HepG2 (cell line): ENCODE results near the gene TRIM42. TPM values are rescaled to one million over a fixed set of nuclear protein-coding genes. Genes with fewer than 3 reads are reported as not detected.

Experiments
- AFF4 ChIP-seq: sonication (generic); formaldehyde crosslinking; IDR thresholded peaks from 2 replicates; pipeline ENCODE4 v1.4.0; 2020; ENCODE audit warnings: missing genetic modification reagents
- ARNTL ChIP-seq: sonication (generic); formaldehyde crosslinking; IDR thresholded peaks from 2 replicates; pipeline ENCODE4 v1.4.0; 2020; ENCODE audit warnings: mild to moderate bottlenecking, missing genetic modification reagents
- ATF3 ChIP-seq: sonication (generic); formaldehyde crosslinking; IDR thresholded peaks from 2 replicates; pipeline ENCODE4 v1.4.0; 2020; ENCODE audit warnings: missing genetic modification reagents
- ATF5 ChIP-seq: sonication (generic); formaldehyde crosslinking; IDR thresholded peaks from 2 replicates; pipeline ENCODE4 v1.4.0; 2020; ENCODE audit warnings: mild to moderate bottlenecking, low read depth, missing genetic modification reagents
- E2F1 ChIP-seq: sonication (generic); formaldehyde crosslinking; IDR thresholded peaks from 2 replicates; pipeline ENCODE4 v1.5.0; 2020; ENCODE audit warnings: missing genetic modification reagents
- PRDM4 ChIP-seq: sonication (generic); formaldehyde crosslinking; IDR thresholded peaks from 2 replicates; pipeline ENCODE4 v1.9.0; 2021; ENCODE audit warnings: missing genetic modification reagents, borderline replicate concordance
- SYNCRIP ChIP-seq: fragments of 200-400 bp; formaldehyde crosslinking; IDR thresholded peaks from 2 replicates; pipeline ENCODE4 v1.6.1; 2018; ENCODE audit warnings: mild to moderate bottlenecking, low read depth, low read length; ENCODE audit not compliant: insufficient read depth
- TAF15 ChIP-seq: fragments of 200-400 bp; formaldehyde crosslinking; IDR thresholded peaks from one replicate; pipeline ENCODE4 v1.6.1; 2018; ENCODE audit warnings: mild to moderate bottlenecking, low read depth, low read length; ENCODE audit not compliant: poor library complexity, severe bottlenecking
- TFDP2 ChIP-seq: sonication (generic); formaldehyde crosslinking; IDR thresholded peaks from 2 replicates; pipeline ENCODE4 v1.4.0; 2020; ENCODE audit warnings: missing genetic modification reagents
- ZC3H13 ChIP-seq: sonication (generic); formaldehyde crosslinking; IDR thresholded peaks from 2 replicates; pipeline ENCODE4 v1.8.1; 2023; ENCODE audit warnings: mild to moderate bottlenecking, missing genetic modification reagents, moderate library complexity
- ZKSCAN1 ChIP-seq: fragments of 150-350 bp; IDR thresholded peaks from 2 replicates; pipeline ENCODE4 v1.6.1; 2014; ENCODE audit warnings: low read length
- polyA plus RNA-seq, 8 experiments: library from polyadenylated mRNA; depleted of rRNA in 3 of 8; stranded (reverse) in 7 of 8; unstranded in 1 of 8; fragments of >200 nt; fragmentation: Illumina TruSeq in 4 of 8; extraction: Trizol in 4 of 8; gene quantifications; 2 replicates each; pipeline versions ENCODE4 v1.2.1 to v1.2.3, GENCODE V29; 2011 to 2016; ENCODE audit warnings: low read depth in 4 of 8, missing spikeins in 1 of 8, mixed read lengths in 1 of 8; ENCODE audit not compliant: insufficient read depth in 1 of 8
- total RNA-seq, 5 experiments: library from RNA; depleted of rRNA; stranded (reverse); fragments of >200 nt; fragmentation: Illumina TruSeq; extraction: Trizol; gene quantifications; 2 replicates each; pipeline ENCODE4 v1.2.3, GENCODE V29; 2016; ENCODE audit warnings: low read depth in 1 of 5

TRIM42 gene
- total and polyA plus RNA-seq, 2 of the 13 experiments (the other 11 are each of a cell fraction or from before 2014, with no cell fraction given) = not detected

- TF ChIP-seq ATF3 (CRISPR knock-in tag) (no peak), SYNCRIP (no peak), TFDP2 (no peak), PRDM4 (CRISPR knock-in tag) (no peak), ARNTL (CRISPR knock-in tag) (no peak), E2F1 (CRISPR knock-in tag) (no peak), ZKSCAN1 (no peak), TAF15 (no peak), AFF4 (CRISPR knock-in tag) (no peak), ZC3H13 (CRISPR knock-in tag) (no peak), ATF5 (CRISPR knock-in tag) (no peak)
Measured at GRCh38 chr3:140651287-140651686, 26.6 kb upstream of the TRIM42 start (continued).
